ENCODE results near the gene RNF150.

GRCh38 chr4:140841186-140841585 is 292.1 kb downstream of the RNF150 start:
- no peak for TF ChIP-seq EZH2 (IDR thresholded peaks at IDR 0.05; ENCODE audit: borderline replicate concordance, low read depth, low read length, poor library complexity, severe bottlenecking)
- TF ChIP-seq, protein P1, sequence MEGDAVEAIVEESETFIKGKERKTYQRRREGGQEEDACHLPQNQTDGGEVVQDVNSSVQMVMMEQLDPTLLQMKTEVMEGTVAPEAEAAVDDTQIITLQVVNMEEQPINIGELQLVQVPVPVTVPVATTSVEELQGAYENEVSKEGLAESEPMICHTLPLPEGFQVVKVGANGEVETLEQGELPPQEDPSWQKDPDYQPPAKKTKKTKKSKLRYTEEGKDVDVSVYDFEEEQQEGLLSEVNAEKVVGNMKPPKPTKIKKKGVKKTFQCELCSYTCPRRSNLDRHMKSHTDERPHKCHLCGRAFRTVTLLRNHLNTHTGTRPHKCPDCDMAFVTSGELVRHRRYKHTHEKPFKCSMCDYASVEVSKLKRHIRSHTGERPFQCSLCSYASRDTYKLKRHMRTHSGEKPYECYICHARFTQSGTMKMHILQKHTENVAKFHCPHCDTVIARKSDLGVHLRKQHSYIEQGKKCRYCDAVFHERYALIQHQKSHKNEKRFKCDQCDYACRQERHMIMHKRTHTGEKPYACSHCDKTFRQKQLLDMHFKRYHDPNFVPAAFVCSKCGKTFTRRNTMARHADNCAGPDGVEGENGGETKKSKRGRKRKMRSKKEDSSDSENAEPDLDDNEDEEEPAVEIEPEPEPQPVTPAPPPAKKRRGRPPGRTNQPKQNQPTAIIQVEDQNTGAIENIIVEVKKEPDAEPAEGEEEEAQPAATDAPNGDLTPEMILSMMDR (conservative IDR thresholded peaks at IDR 0.05; ENCODE audit: low read depth, low read length), result no peak

Data from A673 (cell line).